ENCODE measurements around the gene GLP2R. TPM values are rescaled to one million over a fixed set of nuclear protein-coding genes. Genes with fewer than 3 reads are reported as not detected.

GLP2R gene
- polyA plus RNA-seq, 1 donor from 2014 or later: not detected

DNA sequence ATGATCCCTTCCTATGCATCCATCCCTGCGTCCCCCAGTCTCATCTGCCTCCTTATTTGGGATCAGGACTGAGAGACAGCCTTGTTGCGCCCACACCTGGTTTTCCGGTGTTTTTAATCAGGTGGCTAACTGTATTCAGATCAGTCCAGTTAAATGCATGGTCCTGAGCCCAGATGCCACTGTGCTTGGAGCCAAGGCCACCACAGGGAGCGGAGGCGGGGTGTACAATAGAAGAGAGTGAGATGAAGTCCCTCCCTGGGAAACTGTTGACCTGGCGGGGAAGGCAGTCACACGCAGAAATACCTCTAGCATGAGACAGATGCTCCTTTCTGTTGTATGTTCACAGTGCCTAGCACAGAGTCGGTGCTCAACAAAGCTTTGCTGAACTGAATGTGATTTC is 73.1 kb downstream of the GLP2R start:
- H4K20me1 ChIP-seq (ENCODE audit: insufficient read depth): no peaks in the 10 kb centered on the region
- H3K9me2 ChIP-seq (ENCODE audit: insufficient read depth, low read length): no peaks in the 10 kb centered on the region
- no peaks in the 10 kb centered on the region for H3K79me2 ChIP-seq (replicated peaks; ENCODE audit: insufficient read depth, low read length)
- TF ChIP-seq EP300 (conservative IDR thresholded peaks at IDR 0.05; ENCODE audit: poor library complexity, severe bottlenecking): no peak
- TF ChIP-seq EZH2 (IDR thresholded peaks at IDR 0.05; ENCODE audit: borderline replicate concordance, insufficient read depth, low read length, poor library complexity, severe bottlenecking): no peak
- no peak for TF ChIP-seq RAD21 (conservative IDR thresholded peaks at IDR 0.05)
- no peak for TF ChIP-seq CTCF (IDR thresholded peaks at IDR 0.05; ENCODE audit: poor library complexity, severe bottlenecking)
- TF ChIP-seq SMC3 (conservative IDR thresholded peaks at IDR 0.05; ENCODE audit: poor library complexity): no peak
- TF ChIP-seq TAF1 (IDR thresholded peaks at IDR 0.05; ENCODE audit: low read depth): no peak
- TF ChIP-seq POLR2AphosphoS5 (IDR thresholded peaks at IDR 0.05): no peak
- no peak for TF ChIP-seq MXI1 (conservative IDR thresholded peaks at IDR 0.05; ENCODE audit: poor library complexity, severe bottlenecking)
- no peak for TF ChIP-seq REST (IDR thresholded peaks at IDR 0.05; ENCODE audit: borderline replicate concordance)
- H2AFZ ChIP-seq (ENCODE audit: low read depth, low read length): no peak overlapping the region
- no peak overlapping the region for H3K27ac ChIP-seq (ENCODE audit: low read length)
- H3K27me3 ChIP-seq (ENCODE audit: insufficient read depth, low read depth, low read length): no peaks in the 10 kb centered on the region
- H3K9ac ChIP-seq (ENCODE audit: low read length): no peak overlapping the region
- no peak overlapping the region for H3K4me3 ChIP-seq (ENCODE audit: low read length)
- no peaks in the 10 kb centered on the region for H3K9me3 ChIP-seq (ENCODE audit: low read length)
- H3K4me2 ChIP-seq (ENCODE audit: low read length): no peak overlapping the region
- no peaks in the 10 kb centered on the region for H3F3A ChIP-seq (ENCODE audit: insufficient read depth, low read length, poor library complexity, severe bottlenecking)
- no peaks in the 10 kb centered on the region for H3K36me3 ChIP-seq (ENCODE audit: insufficient read depth, low read length)

DNA sequence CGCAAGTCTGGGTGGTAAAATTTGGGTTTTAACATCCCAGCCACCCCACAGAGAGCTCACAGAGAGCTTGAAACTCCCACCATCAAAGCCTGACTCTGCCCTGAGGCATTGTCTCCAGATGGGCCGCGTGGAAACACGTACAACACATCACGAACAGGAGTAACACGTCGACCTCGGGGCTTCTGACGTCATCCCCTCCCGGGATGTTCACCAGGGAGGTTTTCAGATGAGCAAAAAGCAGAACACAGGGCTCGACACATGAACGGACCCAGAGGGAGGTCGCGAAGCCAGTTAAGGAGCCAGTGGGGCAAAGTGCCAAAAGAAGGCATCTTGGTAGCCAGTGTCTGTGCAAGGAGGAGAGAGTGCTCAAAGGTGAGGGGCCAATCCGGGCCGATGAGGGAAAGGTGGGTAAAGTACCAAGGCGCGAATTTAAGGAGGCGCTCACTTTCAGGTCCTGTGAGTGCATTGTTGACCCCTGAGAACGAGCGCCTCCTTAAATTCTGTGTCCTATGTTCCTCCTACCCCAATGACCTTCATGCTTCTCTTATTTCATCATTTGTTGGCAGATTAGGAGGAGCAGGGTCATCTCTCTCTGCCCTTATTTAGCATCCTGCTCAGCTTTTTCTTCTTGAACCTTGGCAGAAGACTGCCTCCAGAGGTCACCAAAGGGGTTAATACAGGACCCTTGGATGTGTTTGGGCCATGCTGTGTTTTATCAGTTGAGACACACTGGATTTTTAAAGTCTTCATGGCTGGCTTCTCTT is 73.7 kb downstream of the GLP2R start:
- no peaks in the 10 kb centered on the region for H4K20me1 ChIP-seq (ENCODE audit: insufficient read depth)
- TF ChIP-seq EP300 (conservative IDR thresholded peaks at IDR 0.05; ENCODE audit: poor library complexity, severe bottlenecking) (no peak), POLR2AphosphoS5 (IDR thresholded peaks at IDR 0.05) (no peak), RAD21 (conservative IDR thresholded peaks at IDR 0.05) (no peak), MXI1 (conservative IDR thresholded peaks at IDR 0.05; ENCODE audit: poor library complexity, severe bottlenecking) (no peak), TAF1 (IDR thresholded peaks at IDR 0.05; ENCODE audit: low read depth) (no peak), EZH2 (IDR thresholded peaks at IDR 0.05; ENCODE audit: borderline replicate concordance, insufficient read depth, low read length, poor library complexity, severe bottlenecking) (no peak), REST (IDR thresholded peaks at IDR 0.05; ENCODE audit: borderline replicate concordance) (no peak)
- no peak overlapping the region for H3K9ac ChIP-seq (ENCODE audit: low read length)
- no peaks in the 10 kb centered on the region for H3K36me3 ChIP-seq (ENCODE audit: insufficient read depth, low read length)
- no peaks in the 10 kb centered on the region for H3K9me3 ChIP-seq (ENCODE audit: low read length)
- H3K4me2 ChIP-seq (ENCODE audit: low read length): no peak overlapping the region
- H3K9me2 ChIP-seq (ENCODE audit: insufficient read depth, low read length): no peaks in the 10 kb centered on the region
- no peaks in the 10 kb centered on the region for H3K79me2 ChIP-seq (replicated peaks; ENCODE audit: insufficient read depth, low read length)
- no peaks in the 10 kb centered on the region for H3F3A ChIP-seq (ENCODE audit: insufficient read depth, low read length, poor library complexity, severe bottlenecking)
- no peak overlapping the region for H3K4me3 ChIP-seq (ENCODE audit: low read length)
- no peaks in the 10 kb centered on the region for H3K27me3 ChIP-seq (ENCODE audit: insufficient read depth, low read depth, low read length)
- no peak overlapping the region for H2AFZ ChIP-seq (ENCODE audit: low read depth, low read length)
- no peak overlapping the region for H3K27ac ChIP-seq (ENCODE audit: low read length)
